Left cardiac atrium (tissue), 4 donors: ENCODE data around the gene SV2C. TPM values are rescaled to one million over a fixed set of nuclear protein-coding genes. Genes with fewer than 3 reads are reported as not detected.
A peak's percentile ranks its signal among the peaks of the same experiment; 100 is the strongest.
"Not testable (repeated sequence)": the region's sequence is repeated elsewhere in the genome, so short reads cannot be mapped to it uniquely, and the experiment has no call there.

Source experiments
- ATAC-seq, 2 donors: fragments of 200-7000 bp; cut with Tn5 transposase; one replicate each; pipeline ENCODE4 v1.9.1; 2020; ENCODE audit warnings: mild to moderate bottlenecking in 2 of 2, moderate library complexity in 2 of 2
- DNase-seq: peaks from one replicate; pipeline ENCODE4 v3.0.0-alpha.2; 2020
- intact Hi-C, 2 donors: fragments of 100-400 bp; cut with DNase I; formaldehyde crosslinking; loops; one replicate each; pipeline versions ENCODE4 v1.14.1 to v1.15.1; 2022 to 2023
- total RNA-seq, 2 donors: library from RNA; stranded (reverse); fragmentation: NEBNext Ultra II Directional; extraction: Animal tissue kit (Norgen Biotek cat#: 25700); gene quantifications; one replicate each; pipeline ENCODE4 v1.2.1, GENCODE V29; 2021
- donor health status: DM: no; HTN: yes; CAD: no.
- donor health status: DM: no; HTN: yes; CAD: no; lungs with severe emphysema.
- donor health status: DM: yes; HTN: yes; CAD: no.
- donor health status: Dilated cardiomyopathy.

The SV2C gene
- total RNA-seq, 2 donors from 2014 or later = 0.06 TPM; not detected in 1

GRCh38 chr5:76230711-76231285 lies 147.6 kb downstream of the SV2C start:
- intact Hi-C loops = no loop called here
- DNase-seq = no peak

DNA sequence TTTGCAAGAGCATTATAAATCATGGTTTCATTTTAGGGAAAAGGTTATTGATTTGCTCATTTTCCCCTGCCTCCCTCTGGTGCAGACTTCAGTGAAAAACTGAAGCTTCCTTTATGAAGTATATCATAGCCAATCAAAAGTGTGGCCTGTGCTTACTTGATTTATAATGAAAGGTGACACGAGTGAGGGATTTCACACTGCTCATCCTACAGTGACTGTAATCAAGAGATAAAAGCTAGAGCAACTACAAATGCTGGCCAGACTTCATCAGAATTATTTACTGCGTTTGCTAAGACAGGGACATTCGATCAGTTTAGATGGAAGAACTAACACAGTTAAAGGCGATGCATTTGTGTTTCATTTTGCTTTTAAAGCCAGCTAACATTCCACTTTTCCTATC lies 151.5 kb downstream of the SV2C start:
- no peak for ATAC-seq
- intact Hi-C loops = no loop called here
- no peak for DNase-seq

More at GRCh38 chr5:76230711-76231285, 147.6 kb downstream of the SV2C start:
- ATAC-seq = no peak

- no peak for ATAC-seq
- no peak for DNase-seq
- intact Hi-C loops = no loop called here
Measured at GRCh38 chr5:76236684-76237083, 153.5 kb downstream of the SV2C start.

DNA sequence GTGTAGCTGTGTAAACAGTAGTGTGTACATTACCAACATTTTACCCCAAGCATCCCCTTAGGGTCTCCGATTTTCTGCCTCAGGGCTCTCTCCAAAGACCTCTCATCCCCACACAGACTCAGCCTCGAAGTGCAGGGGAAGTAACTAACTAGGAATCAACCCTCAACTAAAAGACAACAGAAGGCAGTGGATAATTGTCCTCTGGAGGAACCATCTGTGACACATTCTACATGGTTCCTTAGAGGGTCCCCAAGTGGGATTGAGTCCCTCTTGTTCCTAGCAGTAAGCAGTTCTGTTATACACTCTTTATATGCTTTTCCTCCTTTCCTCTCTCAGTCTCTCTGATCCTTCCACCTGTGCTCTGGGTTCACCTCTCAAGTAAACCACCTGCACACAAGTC lies 157.2 kb downstream of the SV2C start:
- no peak for ATAC-seq
- intact Hi-C loops = no loop called here
- no peak for DNase-seq

DNA sequence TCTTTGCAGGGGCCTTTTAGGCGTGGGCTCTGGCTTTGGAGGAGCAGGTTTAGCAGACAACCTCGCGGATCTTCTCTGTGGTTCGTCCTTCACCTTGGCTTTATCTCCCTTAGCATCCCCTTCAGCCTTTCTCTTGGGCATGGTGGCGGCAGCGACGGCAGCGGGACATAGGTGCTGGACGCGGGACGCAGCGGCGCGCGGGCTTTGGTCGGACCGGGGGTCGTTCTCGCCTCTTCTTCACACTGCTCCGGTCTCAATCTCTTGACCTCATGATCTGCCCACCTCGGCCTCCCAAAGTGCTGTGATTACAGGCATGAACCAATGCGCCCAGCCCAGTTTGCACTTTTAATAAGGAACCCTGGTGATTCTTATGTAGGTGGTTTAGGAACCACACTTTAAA lies 159.0 kb downstream of the SV2C start:
- DNase-seq, intact Hi-C loops, ATAC-seq: not testable (repeated sequence)

DNA sequence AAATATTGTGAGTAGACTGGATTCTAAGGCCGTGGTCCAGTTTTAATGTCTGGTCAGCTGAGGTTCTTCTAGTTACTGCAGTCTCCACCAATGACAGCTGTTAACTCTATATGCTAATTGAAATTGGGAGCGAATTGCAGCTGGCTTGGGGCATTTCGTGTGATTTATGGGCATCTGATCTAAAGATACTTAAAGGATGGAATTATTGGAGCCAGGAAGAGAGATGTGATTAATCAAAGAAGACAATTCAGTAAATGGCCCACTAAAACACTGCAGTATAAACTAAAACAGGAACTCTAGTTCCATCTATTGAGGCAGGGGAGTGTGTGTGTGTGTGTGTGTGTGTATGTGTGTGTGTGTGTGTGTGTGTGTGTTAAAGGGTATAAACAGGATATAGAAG lies 162.4 kb downstream of the SV2C start:
- intact Hi-C loops = no loop called here

DNA sequence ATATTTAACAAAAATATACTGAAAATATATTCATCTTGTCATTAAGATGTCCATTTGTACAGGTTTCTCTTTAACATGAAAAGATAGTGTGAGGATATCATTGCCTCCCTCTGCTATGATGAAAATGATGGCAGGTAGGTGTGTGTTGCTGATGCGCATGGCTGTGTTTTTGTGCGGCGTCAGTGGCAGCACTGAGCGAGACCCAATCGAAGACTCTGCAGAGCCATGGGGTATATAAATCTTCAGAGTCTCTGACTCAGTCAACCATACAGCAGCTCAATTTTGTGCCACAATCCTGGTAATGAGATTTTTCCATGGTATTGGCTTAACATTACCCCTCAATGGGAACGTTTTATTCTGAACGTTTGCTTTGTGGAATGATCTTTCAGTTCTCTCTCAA lies 166.4 kb downstream of the SV2C start:
- DNase-seq (no peak), ATAC-seq (no peak)
- intact Hi-C loops = loop anchor here in 1 of 2 donors (10.0 kb wide), 2 partner anchors 515 to 1015 kb away; partner anchors contain the start of gene ANKRD31

More for the DNA sequence above, 162.4 kb downstream of the SV2C start:
- DNase-seq = no peak
- ATAC-seq = no peak

DNA sequence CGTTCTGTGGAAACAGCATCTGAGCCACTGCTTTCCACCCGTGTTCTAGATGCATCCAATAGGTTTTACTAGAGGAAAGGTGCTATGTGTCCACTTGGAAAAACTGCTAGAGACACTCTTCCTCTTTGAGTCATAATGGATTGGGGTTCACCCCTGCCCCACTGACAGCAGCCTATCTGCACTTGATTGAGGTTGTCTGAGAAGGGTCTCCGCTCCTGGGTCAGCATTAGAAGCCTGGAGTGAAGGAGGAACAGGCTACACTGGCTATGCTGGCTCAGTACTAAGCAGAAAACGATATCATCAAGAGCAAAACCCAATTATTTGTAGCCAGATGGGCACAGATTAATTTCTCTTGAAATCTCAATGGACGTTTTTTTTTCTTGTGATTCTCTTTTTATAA lies 167.3 kb downstream of the SV2C start:
- intact Hi-C loops = loop anchor here in 1 of 2 donors (10.0 kb wide), 2 partner anchors 516 to 1016 kb away; partner anchors contain the start of gene ANKRD31
- ATAC-seq = no peak
- no peak for DNase-seq

GRCh38 chr5:76251656-76252055 lies 168.5 kb downstream of the SV2C start:
- ATAC-seq = no peak
- intact Hi-C loops = loop anchor here in 1 of 2 donors (10.0 kb wide), 2 partner anchors 517 to 1017 kb away; partner anchors contain the start of gene ANKRD31
- no peak for DNase-seq

DNA sequence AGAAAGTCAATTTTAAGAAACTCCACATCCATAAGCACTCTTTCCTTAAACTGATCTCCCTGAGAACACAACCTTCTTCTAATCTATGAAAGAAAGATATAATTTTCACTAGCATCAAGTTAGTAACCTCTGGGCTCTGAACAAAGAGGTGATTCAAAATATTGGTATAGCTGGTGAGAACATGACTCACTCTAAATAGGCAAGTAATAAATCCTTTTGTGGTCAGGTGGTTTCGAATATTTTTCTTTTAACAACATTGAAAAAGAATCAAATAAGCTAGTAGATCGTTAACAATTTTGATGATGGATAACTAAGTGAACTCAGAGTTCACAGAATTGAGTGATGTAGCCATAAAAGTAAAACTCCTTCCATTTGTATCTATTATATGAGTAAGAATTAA lies 169.3 kb downstream of the SV2C start:
- DNase-seq = no peak

GRCh38 chr5:76256116-76256889 lies 173.1 kb downstream of the SV2C start:
- DNase-seq (peak; percentile 39), ATAC-seq (peak; percentile 90 to 92)
- intact Hi-C loops = loop anchor here in 1 of 2 donors (10.0 kb wide), 2 partner anchors 522 to 1022 kb away; partner anchors contain the start of gene ANKRD31

More for the DNA sequence above, 169.3 kb downstream of the SV2C start:
- no peak for ATAC-seq
- intact Hi-C loops = loop anchor here in 1 of 2 donors (10.0 kb wide), 2 partner anchors 518 to 1018 kb away; partner anchors contain the start of gene ANKRD31

GRCh38 chr5:76257225-76257833 lies 174.1 kb downstream of the SV2C start:
- ATAC-seq = no peak
- DNase-seq = no peak
- intact Hi-C loops = loop anchor here in 1 of 2 donors (10.0 kb wide), 2 partner anchors 523 to 1023 kb away; partner anchors contain the start of gene ANKRD31

DNA sequence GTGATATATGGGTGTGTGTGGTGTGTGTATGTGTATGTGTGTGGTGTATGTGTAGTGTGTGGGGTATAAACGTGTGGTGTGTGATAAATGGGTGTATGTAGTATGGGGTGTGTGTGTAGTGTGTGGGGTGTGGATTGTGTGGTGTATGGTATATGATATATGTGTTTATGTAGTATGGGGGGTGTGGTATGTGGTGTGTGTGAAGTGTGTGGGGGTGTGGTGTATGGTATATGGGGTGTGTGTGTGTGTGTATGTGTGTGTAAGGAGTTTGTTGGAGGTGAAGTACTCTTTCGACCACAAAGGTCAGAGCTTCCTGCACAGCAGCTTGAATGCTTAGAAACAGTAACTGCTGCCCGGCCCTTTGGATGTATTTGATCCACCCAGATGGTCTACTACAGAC lies 174.7 kb downstream of the SV2C start:
- intact Hi-C loops = loop anchor here in 1 of 2 donors (10.0 kb wide), 2 partner anchors 523 to 1023 kb away; partner anchors contain the start of gene ANKRD31
- no peak for DNase-seq
- ATAC-seq = no peak

- DNase-seq (no peak), ATAC-seq (no peak)
- intact Hi-C loops = no loop called here
Measured at GRCh38 chr5:76264681-76265080, 181.5 kb downstream of the SV2C start.

GRCh38 chr5:76269259-76269931 lies 186.2 kb downstream of the SV2C start:
- no peak for DNase-seq
- no peak for ATAC-seq
- intact Hi-C loops = no loop called here

- intact Hi-C loops = no loop called here
- ATAC-seq = no peak
Measured at GRCh38 chr5:76269932-76270610, 186.9 kb downstream of the SV2C start.

DNA sequence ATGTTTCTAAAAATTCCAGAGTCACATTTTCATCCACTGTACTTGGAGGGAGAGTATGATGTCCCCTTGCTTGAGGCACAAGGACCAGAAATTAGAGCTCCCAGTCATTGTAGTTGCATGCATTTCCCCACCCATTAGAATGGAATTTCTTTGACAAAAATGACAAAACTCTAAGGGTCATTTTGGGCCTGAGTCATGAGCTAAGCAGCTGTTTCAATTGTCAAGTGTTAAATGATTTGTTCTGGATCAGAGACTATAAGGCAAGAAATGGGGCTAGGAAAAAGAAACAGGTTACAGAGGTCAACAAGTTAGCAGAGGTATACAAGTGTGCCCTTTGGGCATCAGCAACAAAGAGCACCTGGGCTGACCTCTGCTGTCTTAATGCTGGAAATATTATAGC lies 188.7 kb downstream of the SV2C start:
- no peak for ATAC-seq
- DNase-seq = no peak
- intact Hi-C loops = no loop called here

More at GRCh38 chr5:76269932-76270610, 186.9 kb downstream of the SV2C start:
- no peak for DNase-seq

DNA sequence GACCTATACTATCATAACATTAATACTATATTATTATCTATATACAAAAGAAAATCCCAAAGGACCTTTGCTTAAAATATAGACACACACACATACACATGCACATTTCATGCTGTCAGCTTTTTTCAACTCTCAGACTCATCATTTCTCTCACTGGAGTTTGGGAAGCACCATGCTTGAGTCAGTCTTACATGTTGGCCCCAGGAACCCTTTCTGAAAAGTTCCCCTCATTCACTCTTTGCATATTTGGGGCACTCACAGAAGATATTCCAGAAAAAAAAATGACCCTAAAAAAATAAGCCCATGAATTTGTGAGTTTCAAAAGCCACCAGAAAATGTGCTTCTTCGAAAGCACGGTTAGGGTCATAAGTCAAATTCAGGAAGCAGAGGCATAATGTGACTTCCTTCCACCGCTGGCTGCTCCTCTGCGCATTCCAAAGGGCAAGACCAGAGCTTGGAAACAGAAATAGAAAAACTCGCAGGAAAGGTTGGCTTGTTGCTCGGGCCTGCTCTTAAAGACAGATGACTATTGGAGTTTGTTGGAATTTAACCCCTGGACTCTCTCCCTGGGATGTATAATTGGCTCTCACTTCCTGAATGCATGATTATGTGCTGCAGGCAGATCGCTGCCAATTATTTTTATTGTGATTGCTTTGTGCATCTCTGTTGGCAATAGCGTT lies 190.2 kb downstream of the SV2C start:
- peak in 1 of 2 donors; percentile 41 for ATAC-seq
- intact Hi-C loops = no loop called here
- DNase-seq = no peak
